Measurements from ENCODE around the gene ZNF785.
A peak's percentile ranks its signal among the peaks of the same experiment; 100 is the strongest.
"Not testable (repeated sequence)": the region's sequence is repeated elsewhere in the genome, so short reads cannot be mapped to it uniquely, and the experiment has no call there.

ZNF785 gene

DNA sequence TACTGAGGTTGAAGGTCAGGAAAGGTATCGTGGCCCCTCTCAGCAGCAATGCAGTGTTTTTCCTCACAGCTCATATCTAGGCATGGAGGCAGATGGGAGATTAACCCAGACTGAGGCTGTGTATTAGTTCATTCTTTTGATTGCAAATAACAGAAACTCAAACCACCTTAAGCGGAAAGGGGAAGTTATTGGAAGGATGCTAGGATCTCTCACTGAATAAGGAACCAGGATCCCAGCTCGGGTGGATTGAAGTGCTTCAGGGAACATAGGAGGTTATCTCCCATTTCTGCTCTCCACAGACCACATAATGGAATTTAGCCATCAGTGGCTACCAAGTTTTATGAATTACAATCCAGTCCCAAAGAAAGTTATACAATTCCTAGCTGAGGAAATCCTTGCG lies 16.5 kb upstream of the ZNF785 start:
- no peak for DNase-seq

DNA sequence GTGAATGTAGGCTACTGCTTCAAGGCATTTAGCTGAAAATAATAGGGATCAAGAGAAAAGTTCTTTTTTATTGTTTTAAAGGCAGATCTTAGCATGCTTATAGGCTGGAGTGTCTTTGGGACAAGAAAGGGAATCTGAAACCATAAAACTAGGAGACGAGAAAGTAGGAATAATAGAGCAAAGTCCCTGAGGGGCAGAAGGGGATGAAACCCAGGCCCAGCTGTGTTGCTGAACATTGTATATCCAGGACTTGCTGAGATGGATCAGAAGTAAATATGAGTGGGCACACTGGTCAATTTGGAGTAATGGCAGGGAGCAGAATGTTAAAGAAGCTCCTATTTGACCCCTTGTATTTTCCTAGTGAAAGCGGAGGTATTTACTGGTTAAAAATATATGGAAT lies 15.4 kb upstream of the ZNF785 start:
- DNase-seq = no peak

DNA sequence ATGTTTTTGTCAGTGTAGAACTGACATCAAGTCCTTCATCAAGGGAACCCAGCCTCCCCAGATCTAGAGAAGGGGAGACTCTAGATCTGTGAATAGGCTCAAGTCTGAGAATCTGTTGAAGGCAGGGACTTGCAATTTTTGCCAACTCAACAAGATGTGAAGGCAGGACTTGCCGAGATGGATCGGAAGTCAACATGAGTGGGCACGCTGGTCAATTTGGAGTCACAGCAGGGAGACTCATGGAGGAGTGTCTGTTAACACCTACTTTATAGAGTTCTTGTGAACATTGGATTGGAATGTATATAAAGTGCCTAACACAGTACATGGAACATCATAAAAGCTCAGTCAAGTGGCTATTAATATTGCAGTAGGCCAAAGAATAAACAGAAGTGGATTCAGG lies 14.7 kb upstream of the ZNF785 start:
- DNase-seq = no peak

DNA sequence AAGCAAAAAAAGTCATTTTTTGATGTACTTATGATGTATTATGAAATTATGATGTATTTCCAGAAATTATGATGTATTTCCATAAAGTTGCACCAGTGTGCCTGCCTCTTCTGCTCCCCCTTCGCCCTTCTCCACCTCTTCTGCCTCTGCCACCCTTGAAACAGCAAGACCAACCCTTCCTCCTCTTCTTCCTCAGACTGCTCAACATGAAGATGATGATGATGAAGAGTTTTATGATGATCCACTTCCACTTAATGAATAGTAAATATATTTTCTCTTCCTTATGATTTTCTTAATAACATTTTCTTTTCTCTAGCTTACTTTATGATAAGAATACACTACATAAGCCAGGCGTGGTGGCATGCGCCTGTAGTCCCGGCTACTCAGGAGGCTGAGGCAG lies 7.4 kb upstream of the ZNF785 start:
- DNase-seq = no peak

DNA sequence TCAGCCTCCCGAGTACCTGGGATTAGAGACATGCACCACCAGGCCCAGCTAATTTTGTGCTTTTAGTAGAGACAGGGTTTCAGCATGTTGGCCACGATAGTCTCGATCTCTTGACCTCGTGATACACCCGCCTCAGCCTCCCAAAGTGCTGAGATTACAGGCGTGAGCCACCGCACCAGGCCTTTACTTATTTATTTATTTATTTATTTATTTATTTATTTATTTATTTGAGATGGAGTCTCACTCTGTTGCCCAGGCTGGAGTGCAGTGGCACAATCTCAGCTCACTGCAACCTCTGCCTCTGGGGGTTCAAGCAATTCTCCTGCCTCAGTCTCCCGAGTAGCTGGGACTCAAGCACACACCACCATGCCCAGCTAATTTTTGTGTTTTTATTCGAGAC lies 5.4 kb upstream of the ZNF785 start:
- DNase-seq = not testable (repeated sequence)

DNA sequence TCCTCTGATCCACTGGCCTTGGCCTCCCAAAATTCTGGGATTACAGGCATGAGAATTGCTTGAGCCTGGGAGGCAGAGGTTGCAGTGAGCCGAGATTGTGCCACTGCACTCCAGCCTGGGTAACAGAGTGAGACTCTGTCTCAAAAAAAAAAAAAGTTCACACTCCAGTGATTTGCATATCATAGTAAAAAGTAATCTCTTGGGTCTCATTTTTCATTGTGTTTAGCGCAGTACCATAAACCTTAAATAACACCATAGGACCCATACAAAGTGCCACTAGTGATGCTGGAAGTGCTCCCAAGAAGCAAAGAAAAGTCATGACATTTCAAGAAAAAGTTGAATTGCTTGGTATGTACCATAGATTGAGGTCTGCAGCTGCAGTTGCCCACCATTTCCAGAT lies 4.1 kb upstream of the ZNF785 start:
- DNase-seq = not testable (repeated sequence)

DNA sequence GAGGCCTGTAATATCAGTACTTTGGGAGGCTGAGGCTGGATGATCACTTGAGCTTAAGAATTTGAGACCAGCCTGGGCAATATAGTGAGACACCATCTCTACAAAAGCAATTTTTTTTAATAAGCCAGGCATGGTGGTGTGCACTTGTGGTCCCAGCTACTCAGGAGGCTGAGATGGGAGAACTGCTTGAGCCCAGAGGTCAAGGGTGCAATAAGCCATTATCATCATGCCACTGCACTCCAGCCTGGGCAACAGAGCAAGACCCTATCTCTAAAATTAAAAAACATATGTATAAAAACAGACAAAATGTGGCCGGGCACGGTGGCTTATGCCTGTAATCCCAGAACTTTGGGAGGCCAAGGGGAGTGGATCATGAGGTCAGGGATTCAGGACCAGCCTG lies 3.2 kb upstream of the ZNF785 start:
- no peak for DNase-seq

DNA sequence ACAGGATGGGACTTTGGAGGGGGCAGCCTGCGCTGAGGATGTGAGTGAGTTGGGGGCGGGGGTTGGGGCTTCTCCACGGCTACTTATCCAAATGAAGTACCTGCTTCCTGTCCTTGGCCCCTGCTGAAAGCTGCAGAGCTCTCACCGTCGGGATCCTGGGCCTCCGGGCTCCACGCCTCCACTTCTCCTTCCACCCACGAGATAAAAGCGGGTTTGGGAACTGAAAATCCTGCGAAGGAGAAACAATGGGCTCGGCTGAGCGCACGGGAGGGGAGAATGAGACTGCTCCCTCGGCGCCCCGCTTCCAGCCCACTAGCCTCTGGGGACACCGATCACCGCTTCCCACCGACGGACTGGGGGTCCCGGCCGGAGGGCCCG lies 486 bp downstream of the ZNF785 start:
- DNase-seq = peak; percentile 36

DNA sequence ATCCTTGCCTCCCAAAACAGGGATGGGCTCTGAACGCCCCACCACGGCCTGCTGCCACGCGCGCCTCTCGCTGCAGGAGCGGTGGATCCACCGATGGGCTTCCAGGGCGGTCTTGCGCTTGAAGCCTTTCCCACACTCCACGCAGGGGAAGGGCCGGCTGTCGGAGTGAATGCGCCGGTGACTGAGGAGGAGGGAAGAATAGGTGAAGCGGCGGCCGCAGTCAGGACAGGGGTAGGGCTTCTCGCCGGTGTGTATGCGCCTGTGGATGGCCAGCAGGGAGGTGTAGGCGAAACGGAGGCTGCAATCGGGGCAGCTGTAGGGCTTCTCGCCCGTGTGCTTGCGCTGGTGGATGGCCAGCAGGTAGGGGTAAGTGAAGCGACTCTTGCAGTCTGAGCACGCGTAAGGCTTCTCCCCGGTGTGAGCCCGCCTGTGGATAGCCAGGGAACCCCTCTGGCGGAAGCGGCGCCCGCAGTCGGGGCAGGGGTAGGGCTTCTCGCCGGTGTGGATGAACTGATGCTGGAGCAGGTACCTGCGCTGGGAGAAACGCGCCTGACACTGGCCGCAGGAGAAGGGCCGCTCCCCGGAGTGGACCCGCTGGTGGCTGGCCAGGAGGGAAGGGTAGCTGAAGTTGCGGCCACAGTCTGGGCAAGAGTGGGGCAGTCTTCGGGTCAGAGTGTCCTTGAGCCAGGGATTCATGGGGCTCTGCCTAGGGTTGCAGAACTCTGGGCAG lies 2.7 kb downstream of the ZNF785 start:
- no peak for DNase-seq

DNA sequence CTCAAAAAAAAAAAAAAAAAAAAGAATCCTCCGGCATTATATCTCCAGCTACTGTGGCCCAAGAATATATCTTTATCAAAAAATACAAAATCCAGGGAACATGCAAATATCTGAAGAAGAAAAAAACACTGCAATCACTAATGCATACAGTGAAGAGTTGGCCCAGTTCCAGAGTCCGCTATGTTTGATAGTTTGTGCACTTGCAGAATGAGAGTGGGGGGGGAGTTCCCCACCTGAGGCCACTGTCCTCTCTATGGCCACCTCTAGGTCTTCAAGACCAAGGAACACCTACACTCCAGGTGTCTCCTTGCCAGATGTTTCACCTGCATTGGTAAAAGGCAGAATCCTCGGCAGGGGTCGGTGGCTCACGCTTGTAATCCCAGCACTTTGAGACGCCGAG lies 4.0 kb downstream of the ZNF785 start:
- no peak for DNase-seq

DNA sequence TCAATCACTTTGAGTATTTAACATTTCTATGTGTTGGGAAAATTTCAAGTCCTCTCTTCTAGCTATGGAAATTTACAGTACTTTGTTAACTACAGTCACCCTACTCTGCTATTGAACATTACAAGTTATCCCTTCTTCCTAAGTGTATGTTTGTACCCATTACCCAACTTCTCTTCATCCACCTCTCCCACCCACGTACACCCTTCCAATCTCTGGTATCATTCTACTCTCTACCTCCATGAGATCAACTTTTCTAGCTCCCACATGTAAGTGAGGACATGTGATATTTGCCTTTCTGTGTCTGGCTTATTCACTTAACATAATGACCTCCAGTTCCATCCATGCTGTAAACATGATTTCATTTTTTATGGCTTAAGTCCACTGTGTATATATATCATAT lies 10.8 kb downstream of the ZNF785 start:
- DNase-seq = no peak

DNA sequence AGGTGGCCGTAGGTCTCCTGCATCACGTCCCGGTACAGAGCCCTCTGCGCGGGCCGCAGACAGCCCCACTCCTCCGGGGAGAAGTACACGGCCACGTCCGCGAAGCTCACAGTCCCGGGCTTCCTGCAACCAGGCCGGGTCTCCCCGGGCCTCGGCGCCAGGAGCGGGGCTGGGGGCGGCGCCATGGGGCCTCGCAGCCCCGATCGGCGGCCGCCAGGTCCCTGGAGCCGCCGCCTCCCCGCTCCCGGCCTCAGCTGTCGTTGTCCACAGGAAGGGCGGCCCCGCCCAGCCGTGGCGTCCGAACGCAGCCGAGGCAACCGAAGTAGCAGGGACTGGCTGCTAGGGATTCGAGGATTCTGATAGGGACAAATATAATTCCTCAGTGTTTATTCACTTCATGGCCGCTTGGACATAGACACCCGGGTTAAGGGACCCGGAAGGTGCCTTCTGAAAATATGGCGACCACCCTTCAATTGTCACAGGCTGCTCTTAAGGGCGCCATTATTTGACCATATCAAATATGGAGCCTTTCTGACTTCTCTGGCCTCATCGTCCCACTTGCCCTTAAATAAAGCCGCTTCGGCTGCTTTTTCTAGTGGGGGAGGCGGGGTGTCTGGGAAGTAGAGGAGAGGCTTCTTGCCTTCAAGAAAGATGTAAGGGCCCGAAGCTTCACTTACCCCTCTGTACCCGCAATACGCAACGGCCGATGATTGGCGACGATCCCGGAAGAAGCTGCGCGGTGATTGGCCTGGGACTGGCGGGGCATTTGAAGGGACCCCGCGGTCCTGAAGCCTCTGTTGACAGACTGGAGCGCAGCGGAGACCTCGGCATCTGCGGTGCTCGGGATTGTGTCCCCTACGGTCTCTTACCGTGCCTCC lies 13.8 kb downstream of the ZNF785 start, which contains the start of gene ZNF688:
ZNF688 (minus strand) TSS at position 270 of the 878 bp plus-strand sequence; CDS start at position 185, 85 bp downstream.
- DNase-seq = peak; percentile 94

DNA sequence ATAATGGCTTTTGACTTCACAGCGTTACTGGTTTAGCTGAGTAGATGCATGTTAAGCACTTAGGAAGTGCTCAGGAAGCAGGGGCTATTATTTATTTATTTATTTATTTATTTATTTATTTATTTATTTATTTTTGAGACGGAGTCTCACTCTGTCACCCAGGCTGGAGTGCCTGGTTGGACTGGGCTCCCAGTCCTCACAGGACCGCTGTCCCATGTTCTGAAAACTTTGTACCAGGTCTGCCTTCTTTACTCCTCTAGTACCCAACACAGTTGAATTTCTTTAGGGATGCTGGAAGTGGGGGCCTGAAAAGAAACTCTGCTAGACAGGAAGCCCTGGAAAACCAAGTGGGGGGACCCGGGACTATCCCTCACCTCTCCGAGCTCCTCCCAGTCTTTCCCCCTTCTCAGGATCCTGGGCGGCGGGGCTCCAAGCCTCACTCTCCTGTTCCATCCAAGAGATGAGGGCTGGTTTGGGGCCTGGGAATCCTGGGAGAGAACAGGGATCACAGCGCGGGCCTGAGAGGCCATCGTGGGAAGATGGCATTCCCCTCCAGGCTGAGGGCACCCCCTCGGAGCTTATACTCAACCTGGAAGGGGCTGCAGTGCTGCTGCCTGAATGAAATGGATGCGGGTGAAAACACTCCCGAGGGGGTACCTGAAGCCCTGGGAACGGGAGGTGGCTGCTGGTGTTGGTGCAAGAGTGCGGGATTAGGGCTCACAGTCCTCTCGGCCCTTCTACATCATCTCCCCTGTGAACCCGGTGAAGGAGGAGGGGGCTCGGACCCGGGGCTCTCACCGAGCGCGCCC lies 14.7 kb downstream of the ZNF785 start:
- no peak for DNase-seq

DNA sequence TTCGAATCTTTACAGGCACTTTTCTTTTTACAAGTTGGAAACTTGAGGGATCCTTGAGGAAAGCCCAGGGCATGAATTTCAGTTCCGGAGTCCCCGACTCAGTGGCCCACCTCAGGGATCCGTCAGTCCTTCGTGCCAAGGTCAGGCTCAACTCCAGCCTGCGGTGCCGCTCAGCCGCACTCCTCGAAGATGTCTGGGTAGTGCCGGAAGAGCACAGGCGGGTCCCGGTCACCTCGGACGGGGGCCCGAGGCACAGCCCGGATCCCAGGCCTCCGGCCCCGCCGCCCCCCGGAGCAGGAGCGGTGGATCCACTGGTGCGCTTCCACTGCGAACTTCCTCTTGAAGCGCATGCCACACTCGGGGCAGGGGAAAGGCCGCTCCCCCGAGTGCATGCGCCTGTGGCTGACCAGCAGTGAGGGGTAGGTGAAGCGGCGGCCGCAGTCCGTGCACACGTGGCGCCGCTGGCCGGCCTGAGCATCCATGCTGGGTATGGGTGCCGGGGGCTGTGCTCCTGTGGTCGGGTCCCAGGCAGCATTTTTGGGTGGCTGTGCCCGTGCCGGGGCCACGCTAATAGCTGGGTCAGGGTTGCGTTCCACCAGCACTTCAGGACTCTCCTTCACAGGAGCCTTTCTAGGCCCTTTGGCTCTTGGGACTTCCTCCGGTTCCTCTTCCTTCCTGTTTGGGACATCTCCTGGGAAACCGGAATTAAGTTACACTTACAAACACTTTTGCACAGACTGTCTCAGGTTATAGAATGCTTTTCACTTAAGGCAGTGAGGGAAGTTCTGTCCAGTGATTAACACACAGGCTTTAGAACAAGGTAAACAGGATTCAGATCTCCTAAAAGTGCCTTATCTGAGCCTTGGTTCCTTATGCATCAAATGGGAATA lies 15.5 kb downstream of the ZNF785 start:
- DNase-seq = no peak

DNA sequence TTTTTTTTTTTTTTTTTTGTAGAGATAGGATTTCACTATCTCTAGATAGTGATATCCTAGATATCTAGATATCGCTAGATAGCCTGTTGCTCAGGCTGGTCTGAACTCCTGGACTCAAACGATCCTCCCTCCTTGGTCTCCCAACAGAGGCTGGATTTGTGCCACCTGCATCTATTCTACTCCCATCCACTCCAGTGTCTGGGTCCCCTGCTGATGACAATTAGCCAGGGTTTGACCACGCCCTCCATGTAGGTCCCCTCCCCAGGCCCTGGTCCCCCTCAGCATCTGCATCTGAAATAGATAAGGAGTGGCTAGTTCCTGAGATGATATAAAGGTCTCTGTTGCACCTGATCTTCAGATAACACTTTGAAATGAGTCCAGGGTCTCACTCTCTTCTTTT lies 16.2 kb downstream of the ZNF785 start:
- no peak for DNase-seq

DNA sequence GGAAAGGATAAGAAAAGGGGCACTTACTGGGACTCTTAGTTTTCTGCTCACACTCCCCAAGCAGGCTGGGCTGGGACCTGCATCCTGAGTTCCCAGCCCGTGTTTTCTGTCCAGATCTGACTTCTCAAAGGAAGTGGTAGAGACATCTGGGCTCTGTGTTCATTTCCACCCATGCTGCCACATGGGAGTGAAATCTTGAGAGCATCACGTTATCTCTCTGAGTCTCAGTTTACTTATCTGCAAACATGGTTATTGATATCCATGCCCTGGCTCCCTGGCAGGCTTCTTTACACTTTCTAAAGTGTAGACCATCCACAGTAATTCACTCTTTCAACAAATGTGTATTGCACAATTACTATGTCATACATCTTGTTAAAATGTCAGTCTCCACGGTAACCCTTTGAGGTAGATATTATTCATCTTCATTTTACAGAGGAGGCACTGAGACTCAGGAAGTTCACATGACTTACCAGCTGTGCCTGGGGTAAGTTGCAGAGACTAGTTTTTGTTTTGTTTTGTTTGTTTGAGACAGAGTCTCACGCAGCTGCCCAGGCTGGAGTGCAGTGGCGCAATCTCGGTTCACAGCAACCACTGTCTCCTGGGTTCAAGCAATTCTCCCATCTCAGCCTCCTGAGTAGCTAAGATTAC lies 17.4 kb downstream of the ZNF785 start:
- peak; percentile 59 for DNase-seq

DNA sequence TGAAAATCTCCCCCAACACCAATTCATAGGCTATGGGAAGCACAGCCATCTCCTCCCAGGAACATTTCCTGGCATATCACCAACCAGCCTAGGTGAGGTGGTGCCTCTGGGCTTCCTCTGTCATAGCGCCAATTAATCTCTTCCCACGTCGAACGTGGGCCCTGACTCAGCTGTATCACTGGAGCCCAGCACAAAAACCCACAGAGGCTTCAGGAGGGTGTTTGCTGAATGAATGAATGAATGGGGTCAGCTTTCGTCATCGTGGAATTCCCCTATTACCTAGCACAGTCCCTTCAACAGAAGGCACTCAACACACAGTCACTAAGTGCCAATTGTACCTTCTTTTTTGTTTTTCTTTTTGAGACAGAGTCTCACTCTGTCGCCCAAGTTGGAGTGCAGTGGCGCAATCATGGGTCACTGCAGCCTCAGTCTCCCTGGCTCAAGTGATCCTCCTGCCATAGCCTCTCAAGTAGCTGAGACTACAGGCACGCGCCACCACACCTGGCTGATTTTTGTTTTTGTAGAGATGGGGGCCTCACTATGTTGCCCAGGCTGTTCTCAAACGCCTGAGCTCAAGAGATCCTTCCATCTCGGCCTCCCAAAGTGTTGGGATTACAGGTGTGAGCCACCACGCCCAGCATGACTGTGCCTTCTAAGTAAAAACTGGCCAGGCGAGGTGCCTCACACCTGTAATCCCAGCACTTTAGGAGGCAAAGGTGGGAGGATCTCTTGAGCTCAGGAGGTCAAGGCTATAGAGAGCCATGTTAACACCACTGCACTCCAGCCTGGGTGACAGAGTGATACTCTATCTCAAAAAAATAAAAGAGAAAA lies 18.1 kb downstream of the ZNF785 start:
- peak; percentile 81 for DNase-seq

DNA sequence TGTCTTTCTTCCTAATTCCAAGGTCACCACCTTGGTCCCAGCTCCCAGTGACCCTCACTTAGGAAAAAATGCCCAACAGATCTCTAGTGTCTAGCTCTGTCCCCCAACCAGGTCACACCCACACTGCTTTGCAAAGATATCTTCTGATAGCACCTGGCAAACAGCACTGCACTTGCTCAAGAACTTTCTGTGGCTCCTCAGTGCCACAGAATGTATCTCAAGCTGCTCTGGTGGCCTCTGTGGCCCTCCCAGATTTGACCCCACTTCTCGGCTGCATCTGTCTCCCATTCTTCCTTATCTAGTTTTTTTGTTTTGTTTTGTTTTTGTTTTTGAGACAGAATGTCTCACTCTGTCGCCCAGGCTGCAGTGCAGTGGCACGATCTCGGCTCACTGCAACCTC lies 19.0 kb downstream of the ZNF785 start:
- no peak for DNase-seq

DNA sequence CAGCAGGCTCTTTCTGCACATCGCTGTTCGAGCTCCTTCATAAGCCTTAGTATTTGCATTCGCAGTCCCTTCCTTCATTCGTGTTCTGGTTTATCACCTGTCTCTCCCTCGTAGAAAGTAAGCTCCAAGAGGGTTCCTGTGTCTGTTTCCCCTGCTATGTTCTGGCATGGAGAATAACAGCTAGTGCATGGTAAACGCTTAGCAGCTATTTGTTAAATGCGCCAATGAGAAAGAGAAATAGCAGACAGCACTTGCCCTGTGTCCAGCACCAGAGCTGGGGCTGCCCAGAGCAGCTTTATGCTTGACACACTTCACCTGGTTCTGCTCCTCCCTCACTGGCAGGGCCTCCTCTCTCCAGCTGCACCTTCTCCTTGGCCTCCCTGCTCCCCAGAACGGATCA lies 19.5 kb downstream of the ZNF785 start:
- no peak for DNase-seq

DNA sequence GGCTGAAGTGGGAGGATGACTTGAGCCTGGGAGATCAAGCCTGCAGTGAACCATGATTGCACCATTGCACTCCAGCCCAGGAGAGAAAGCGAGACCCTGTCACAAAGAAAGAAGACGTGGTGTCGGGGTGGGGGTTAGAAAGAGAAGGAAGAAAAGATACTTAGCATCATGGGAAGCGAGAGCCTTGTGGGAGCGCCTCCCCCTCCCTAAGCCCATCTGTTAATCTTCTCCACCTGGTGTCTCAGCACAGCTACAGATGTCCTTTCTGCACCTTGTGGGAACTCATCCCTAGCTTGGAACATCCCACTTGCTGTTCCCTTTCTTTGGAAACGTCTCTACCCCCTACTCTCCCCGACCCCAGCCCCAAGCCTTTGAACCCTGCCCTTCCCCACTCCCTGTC lies 20.0 kb downstream of the ZNF785 start:
- DNase-seq = no peak

DNA sequence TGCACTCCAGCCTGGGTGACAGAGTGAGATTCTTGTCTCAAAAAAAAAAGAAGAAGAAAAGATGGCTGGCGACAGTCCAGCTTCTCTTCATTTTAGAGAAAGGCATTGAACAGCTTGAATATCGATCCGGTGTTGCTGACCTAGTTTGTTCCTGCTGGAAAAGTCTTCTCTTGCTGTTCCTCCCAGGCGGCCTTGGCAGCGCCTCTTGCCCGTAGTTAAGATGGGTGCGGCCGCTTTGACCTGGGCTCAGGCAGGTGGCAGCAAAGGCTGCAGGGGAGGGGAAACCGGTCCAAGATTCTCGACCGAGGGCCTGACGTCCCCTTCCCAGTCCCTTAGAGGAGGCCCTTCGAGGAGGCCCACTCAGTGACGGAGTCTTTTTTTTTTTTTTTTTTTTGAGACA lies 23.5 kb downstream of the ZNF785 start:
- no peak for DNase-seq

Measured in activated CD4-positive, alpha-beta T cell treated with anti-CD3 and anti-CD28 coated beads for 48 hours (primary cell).